HG03354 (cell line): Measurements from ENCODE around the gene DICER1.
A peak's percentile ranks its signal among the peaks of the same experiment; 100 is the strongest.
"Not testable (repeated sequence)": the region's sequence is repeated elsewhere in the genome, so short reads cannot be mapped to it uniquely, and the experiment has no call there.

Source experiments
- ATAC-seq: cut with Tn5 transposase; IDR thresholded peaks from one replicate; pipeline ENCODE4 v1.9.1; 2021; ENCODE audit warnings: mild to moderate bottlenecking; ENCODE audit not compliant: unreplicated experiment, poor library complexity, severe bottlenecking

Gene DICER1

GRCh38 chr14:95155045-95155444 lies 2.3 kb downstream of the DICER1 start:
- no peak for ATAC-seq

GRCh38 chr14:95153866-95154265 lies 3.5 kb downstream of the DICER1 start:
- no peak for ATAC-seq

- ATAC-seq: no peak
These were observed 5.8 kb downstream of the DICER1 start for GRCh38 chr14:95151561-95151960.

GRCh38 chr14:95150910-95151309 lies 6.4 kb downstream of the DICER1 start:
- no peak for ATAC-seq

- no peak for ATAC-seq
These were observed 7.9 kb downstream of the DICER1 start for GRCh38 chr14:95149441-95149840.

GRCh38 chr14:95147597-95147996 lies 9.7 kb downstream of the DICER1 start:
- ATAC-seq: no peak

- no peak for ATAC-seq
These were observed 11.1 kb downstream of the DICER1 start for GRCh38 chr14:95146079-95146771.

GRCh38 chr14:95144849-95145248 lies 12.5 kb downstream of the DICER1 start:
- ATAC-seq: no peak

- peak; percentile 51 for ATAC-seq
These were observed 13.3 kb downstream of the DICER1 start for GRCh38 chr14:95143808-95144620.

- ATAC-seq: no peak
These were observed 15.1 kb downstream of the DICER1 start for GRCh38 chr14:95142208-95142607.

GRCh38 chr14:95141684-95142083 lies 15.6 kb downstream of the DICER1 start:
- ATAC-seq: no peak

- ATAC-seq: no peak
These were observed 17.1 kb downstream of the DICER1 start for GRCh38 chr14:95140060-95140858.

GRCh38 chr14:95138876-95139275 lies 18.5 kb downstream of the DICER1 start:
- no peak for ATAC-seq

GRCh38 chr14:95138455-95138854 lies 18.9 kb downstream of the DICER1 start:
- not testable (repeated sequence) for ATAC-seq

GRCh38 chr14:95137804-95138167 lies 19.5 kb downstream of the DICER1 start:
- ATAC-seq: no peak

- ATAC-seq: no peak
These were observed 20.0 kb downstream of the DICER1 start for GRCh38 chr14:95137164-95137803.

- no peak for ATAC-seq
These were observed 20.7 kb downstream of the DICER1 start for GRCh38 chr14:95136631-95137030.

GRCh38 chr14:95134304-95134933 lies 22.9 kb downstream of the DICER1 start:
- ATAC-seq: no peak

- no peak for ATAC-seq
These were observed 24.0 kb downstream of the DICER1 start for GRCh38 chr14:95133282-95133681.

- no peak for ATAC-seq
These were observed 24.6 kb downstream of the DICER1 start for GRCh38 chr14:95132760-95133159.
